Neural cell (in vitro differentiated cells): ENCODE data around the gene OST4.

Source experiments
- EP300 ChIP-seq: fragments of 450-650 bp; conservative IDR thresholded peaks from 2 replicates; pipeline ENCODE4 v1.6.1; 2014; ENCODE audit warnings: antibody characterized with exemption, mild to moderate bottlenecking, moderate library complexity; ENCODE audit not compliant: poor library complexity, severe bottlenecking
- EZH2 ChIP-seq: fragments of 200-600, 300-800 bp; shearing (Covaris generic), sonication (generic); IDR thresholded peaks from 2 replicates; pipeline ENCODE4 v1.6.1; 2014; ENCODE audit warnings: antibody characterized with exemption, low read length, borderline replicate concordance, mild to moderate bottlenecking; ENCODE audit not compliant: insufficient read depth, poor library complexity, severe bottlenecking
- POLR2AphosphoS5 ChIP-seq: IDR thresholded peaks from 2 replicates; pipeline ENCODE4 v1.6.1; 2012
- RAD21 ChIP-seq: fragments of 450-650 bp; conservative IDR thresholded peaks from 2 replicates; pipeline ENCODE4 v1.6.1; 2014; ENCODE audit warnings: antibody characterized with exemption, mild to moderate bottlenecking, moderate library complexity
- TF ChIP-seq, protein P1 (sequence below): fragments of 450-650 bp; IDR thresholded peaks from 2 replicates; pipeline ENCODE4 v1.5.1; 2014; ENCODE audit warnings: antibody characterized with exemption, mild to moderate bottlenecking, moderate library complexity; ENCODE audit not compliant: poor library complexity, severe bottlenecking

GRCh38 chr2:27100036-27100435, 28.6 kb upstream of the OST4 start:
- TF ChIP-seq, protein P1, sequence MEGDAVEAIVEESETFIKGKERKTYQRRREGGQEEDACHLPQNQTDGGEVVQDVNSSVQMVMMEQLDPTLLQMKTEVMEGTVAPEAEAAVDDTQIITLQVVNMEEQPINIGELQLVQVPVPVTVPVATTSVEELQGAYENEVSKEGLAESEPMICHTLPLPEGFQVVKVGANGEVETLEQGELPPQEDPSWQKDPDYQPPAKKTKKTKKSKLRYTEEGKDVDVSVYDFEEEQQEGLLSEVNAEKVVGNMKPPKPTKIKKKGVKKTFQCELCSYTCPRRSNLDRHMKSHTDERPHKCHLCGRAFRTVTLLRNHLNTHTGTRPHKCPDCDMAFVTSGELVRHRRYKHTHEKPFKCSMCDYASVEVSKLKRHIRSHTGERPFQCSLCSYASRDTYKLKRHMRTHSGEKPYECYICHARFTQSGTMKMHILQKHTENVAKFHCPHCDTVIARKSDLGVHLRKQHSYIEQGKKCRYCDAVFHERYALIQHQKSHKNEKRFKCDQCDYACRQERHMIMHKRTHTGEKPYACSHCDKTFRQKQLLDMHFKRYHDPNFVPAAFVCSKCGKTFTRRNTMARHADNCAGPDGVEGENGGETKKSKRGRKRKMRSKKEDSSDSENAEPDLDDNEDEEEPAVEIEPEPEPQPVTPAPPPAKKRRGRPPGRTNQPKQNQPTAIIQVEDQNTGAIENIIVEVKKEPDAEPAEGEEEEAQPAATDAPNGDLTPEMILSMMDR, result no peak
- no peak for TF ChIP-seq EZH2
- TF ChIP-seq POLR2AphosphoS5, result no peak
- TF ChIP-seq RAD21, result no peak
- TF ChIP-seq EP300, result no peak
